ENCODE measurements around the gene RPA1.
"Not testable (repeated sequence)": the region's sequence is repeated elsewhere in the genome, so short reads cannot be mapped to it uniquely, and the experiment has no call there.

The RPA1 gene

DNA sequence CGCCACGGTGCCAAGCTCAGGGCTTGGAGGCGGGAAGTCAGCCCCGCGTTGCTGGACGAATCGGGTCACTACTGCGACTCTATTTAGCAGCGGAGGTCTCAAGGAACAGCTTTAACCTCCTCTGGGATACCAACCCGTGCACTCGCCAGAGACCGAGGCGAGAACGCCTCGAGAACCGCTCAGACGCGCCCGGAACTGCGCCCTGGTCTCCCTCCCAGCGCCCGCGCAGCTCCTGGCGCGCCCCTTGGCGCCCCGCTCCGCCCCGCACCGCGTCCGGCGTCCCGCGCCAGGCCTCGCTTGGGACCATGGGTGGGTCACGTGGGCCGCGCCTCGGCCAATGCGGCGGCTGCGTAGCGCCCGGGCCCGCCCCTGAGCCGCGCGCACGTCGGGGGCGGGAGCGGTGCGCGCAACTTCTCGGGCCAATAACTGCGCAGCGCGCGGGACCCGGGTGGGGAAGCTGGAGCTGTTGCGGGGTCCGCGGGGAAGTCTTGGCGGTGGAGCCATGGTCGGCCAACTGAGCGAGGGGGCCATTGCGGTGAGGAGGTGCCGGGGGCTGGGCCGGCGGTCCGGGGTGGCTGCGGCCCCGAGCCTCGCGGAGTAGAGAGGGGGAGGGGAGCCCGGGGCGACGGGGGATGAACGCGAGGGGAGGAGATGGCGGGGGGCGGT, at the start of gene RPA1, which contains the start of gene SMYD4:
RPA1 (plus strand) TSS at position 414 of the 666 bp plus-strand sequence; CDS start at position 503, 89 bp downstream.
SMYD4 (minus strand) TSS at position 311 of the 666 bp plus-strand sequence. CDS start 1,908 bp downstream, outside the sequence.
- DNase-seq (ENCODE audit: low read depth), result peak; percentile 88

DNA sequence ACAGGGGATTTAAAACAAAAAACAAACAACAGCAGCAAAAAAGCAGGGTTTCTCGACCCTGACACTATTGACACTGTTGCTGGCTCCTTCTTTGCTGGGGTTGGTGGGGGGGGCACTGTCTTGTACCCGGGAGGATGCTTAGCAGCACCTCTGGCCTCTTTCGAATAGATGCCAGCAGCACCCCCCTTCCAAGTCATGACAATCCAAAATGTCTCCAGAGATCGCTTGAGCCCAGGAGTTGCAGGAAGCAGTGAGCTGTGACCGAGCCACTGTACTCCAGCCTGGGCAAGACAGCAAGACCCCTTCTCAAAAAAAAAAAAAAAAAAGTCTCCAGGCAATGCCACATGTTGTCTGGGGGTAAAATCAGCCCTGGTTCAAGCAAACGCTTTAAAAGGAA, 47.6 kb upstream of the RPA1 start:
- no peak for DNase-seq (ENCODE audit: low read depth)

DNA sequence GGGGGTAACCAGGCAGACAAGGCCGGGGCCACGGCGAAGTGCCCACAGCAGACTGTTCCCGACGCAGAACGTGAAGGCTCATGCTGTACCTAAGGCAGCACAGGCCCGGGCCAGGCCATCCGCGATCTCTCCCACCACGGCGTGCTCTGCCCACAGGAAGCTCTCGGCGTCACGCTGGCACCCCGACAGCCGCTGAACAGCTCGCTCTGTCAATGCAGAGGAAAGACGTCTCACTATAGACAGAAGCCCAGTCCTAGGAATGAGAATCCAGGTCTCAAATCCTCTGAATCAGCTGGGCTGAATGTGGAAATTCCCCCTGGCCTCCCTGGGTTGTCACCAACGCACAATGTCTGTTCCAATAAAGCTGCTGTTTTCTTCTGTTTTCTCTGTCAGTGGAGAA, 46.5 kb upstream of the RPA1 start:
- no peak for DNase-seq (ENCODE audit: low read depth)

DNA sequence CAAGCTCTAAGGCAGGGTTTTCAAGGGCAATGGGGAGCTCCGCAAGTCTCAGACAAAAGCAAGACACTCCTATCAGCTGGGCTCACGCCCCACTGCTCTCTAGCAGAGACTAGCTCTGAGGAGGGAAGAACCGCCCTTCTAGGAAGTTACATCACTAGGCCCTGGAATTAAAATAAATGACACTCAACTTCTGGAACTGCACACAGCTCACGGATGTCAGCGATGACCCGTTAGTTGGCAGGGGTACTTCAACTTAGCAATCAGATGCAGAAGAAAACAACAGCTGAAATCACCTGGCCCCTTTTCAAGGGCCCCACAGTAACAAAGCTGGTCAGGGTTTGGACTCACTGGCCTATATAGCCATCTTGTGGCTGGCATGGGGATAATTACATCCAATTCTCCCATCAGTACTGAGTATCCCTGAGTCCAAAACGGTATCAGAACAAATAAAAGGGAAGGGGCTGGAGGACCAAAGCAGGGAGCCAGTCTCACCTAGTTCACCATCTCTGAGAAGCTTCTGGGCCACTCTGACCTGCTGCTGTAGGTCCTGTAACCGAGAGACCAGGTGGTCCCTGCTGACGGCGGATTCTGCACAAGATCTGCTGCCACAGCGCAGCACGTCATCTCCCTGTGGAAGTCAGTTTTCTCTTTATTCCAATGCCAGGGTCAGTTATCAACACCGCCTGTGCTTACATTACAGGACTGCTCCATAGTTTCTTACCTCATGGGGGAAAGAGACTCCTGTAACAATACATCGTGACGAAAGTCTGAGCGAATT, 45.8 kb upstream of the RPA1 start:
- peak; percentile 73 for DNase-seq (ENCODE audit: low read depth)

DNA sequence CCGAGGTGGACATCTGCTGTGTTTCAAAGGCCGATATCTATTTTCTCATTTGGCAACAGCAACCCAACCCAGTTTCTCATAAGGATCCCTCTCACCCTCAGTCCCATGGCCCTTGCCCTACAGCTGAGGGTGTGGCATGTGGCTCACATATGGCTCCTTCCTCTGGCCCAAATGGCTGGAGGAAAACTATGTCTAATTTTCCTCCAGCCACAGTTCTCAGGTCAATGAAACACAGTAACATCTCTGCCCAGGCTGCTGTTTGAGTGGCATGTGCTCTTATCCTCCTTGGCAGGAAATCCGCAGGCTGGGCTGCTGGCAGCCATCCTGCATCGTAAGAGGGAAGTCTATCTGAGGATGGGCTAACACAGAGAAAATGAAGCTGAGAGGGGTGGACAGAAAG, 43.9 kb upstream of the RPA1 start:
- no peak for DNase-seq (ENCODE audit: low read depth)

DNA sequence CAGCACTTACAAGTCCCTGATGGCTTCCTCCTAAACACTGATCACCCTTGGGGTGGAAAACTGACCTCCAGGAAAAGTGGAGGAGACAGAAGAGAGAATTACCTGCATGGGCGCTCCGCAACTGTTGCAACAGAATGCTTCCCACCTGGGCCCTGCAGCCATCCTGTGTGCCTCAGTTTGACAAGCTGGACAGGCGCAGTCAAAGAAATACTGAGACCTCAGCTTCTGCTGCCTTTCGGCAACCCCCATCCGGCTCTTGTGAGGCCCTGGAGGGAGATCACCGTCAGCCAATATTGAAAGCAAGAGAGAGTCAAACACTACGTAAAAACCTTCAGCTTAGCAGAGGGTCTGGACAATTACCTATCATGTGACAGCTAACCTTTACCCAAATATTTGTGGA, 43.1 kb upstream of the RPA1 start:
- no peak for DNase-seq (ENCODE audit: low read depth)

DNA sequence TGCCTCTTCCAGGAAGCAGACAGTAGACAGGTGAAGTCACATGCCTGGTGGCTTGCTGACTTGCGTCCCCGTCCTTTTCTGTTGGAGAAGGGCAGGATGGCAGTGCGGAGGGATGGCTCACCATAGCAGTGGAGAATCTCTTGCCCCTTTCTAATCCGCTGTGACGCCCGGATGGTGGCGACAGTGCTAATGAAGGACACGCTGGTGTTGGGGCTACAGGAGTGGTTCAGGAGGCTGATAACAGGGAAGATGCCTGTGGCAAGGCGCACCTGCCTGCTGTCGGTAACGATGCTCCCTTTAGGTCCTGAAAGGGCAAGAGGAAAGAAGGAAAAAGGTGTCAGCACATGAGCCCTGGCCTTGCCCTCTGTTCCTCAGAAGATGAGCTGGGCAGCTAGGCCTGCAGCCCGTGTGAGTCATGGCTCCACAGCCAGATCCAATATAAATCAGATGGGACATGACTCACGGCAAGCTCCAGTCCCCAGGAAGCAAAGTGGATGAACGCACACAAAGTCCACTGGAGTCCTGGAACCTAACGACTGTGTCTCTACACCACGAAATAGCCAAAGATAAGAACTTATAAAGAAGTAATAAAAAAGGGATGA, 42.4 kb upstream of the RPA1 start:
- DNase-seq (ENCODE audit: low read depth), result peak; percentile 97

DNA sequence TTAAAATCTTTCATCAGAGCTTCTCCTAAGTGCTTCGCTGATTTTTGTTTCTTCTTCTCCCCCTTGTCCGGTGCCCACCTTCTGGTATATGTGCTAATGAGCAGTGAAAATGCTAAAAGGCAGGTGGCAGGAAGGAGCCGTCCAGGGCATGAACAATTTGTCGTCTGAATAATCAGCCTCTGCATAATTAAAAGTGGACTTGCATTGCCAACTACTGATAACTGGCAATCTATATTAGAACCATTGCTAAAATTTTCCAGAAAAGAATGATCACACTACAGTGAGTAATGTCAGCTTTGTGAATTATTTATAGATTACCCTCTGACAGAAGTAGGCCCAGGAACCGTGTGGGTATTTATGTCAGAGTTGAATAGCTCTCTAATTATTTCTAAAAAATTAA, 39.9 kb upstream of the RPA1 start:
- DNase-seq (ENCODE audit: low read depth), result no peak

DNA sequence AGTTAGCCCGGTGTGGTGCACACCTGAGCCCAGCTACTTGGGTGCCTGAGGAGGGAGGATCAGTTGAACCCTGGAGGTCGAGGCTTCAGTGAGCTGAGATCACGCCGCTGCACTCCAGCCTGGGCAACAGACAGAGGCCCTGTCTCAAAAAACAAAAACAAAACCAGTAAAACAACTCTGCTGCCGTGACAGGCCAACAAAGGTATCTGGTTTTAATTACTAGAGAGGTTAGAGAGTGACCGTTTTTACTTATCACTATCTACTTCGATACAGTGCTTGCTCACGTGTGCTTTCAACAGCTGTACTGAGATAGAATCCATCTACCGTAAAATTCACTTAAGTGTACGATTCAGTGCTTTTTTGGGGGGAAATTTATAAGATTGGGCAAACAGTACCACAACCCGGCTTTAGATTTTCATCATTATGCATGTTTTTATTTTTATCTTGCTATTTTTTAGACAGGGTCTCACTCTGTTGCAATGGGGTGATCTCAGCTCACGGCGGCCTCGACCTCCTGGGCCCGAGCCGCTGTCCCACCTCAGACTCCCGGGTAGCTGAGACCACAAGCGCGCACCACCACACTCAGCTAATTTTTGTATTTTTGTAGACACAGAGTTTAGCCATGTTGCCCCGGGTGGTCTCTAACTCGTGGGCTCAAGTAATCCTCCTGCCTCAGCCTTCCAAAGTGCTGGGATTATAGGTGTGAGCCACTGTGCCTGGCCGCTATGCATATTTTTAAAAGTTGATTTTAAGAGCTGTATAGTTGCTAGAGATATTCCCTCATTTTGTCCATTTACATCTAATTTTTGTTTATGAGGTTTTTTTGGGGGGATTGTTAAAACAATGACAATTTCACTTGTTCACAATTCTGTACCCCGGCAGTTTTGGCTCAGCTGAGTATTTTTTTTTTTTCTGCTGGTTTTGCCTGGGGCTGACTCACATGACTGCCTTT, 37.0 kb upstream of the RPA1 start:
- no peak for DNase-seq (ENCODE audit: low read depth)

DNA sequence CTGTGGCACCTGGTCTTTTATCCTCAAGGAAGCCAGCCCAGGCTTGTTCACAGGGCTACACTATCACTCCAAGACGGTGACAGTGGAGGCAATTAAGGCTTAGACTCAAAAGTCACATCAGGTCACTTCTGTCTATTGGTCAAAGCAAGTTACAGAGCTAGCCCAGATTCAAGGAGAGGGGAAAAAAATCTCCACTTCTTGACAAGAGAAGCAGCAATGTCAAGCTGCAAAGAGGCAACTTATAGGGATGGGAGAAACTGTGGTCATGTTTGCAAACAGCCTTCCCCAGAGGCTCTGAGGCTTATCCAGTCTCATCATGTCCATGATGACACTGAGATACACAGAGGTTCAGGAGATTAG, 36.4 kb upstream of the RPA1 start:
- no peak for DNase-seq (ENCODE audit: low read depth)

DNA sequence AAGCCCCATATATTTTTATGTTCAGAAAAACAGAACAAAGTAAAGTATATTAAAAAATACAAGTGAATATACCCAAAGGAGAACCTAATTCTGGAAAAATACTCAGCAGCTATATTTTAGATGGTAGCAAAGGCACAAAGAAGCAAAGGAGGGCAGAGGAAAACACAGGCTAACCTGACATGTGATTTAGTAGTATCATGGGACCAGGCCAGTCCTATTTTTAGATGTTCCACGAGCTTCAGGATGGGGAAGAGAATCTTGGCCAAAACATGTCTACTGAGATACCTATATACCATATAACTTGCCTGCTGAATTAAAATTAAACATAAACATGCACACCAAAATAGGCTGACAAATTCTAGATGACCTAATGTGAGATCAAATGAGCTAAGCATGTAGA, 33.0 kb upstream of the RPA1 start:
- DNase-seq (ENCODE audit: low read depth), result no peak

DNA sequence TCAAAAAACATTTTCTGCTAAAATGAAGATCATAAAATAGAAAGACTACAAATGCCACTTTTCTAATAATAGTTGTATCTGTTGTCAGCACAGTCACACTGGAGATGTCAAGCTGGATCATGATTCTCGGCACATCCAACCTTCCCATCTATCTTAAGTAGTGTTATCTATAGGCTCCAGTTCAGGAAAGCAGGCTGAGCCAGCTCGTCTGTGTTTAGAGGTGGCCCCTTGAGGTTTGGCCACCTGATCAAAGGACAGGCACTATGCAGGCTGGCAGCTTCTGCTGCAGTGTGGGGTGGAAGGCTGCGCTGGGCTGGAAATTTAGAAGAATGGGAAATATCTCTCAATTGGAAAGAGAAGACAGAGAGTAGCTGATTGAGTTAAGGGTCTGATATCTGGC, 32.5 kb upstream of the RPA1 start:
- DNase-seq (ENCODE audit: low read depth), result no peak

DNA sequence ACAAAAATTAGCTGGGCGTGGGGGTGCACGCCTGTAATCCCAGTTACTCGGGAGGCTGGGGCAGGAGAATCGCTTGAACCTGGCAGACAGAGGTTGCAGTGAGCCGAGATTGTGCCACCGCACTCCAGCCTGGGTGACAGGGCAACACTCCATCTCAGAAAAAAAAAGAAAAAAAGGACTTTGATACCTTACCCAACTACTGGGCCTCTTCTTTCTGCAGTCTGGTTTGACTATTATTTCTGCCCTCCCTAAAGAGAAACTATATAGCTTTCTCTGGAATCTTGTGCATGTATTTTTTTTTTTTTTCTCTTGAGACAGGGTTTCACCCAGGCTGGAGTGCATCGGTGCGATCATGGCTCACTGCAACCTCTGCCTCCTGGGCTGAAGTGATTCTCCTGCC, 32.0 kb upstream of the RPA1 start:
- not testable (repeated sequence) for DNase-seq (ENCODE audit: low read depth)

DNA sequence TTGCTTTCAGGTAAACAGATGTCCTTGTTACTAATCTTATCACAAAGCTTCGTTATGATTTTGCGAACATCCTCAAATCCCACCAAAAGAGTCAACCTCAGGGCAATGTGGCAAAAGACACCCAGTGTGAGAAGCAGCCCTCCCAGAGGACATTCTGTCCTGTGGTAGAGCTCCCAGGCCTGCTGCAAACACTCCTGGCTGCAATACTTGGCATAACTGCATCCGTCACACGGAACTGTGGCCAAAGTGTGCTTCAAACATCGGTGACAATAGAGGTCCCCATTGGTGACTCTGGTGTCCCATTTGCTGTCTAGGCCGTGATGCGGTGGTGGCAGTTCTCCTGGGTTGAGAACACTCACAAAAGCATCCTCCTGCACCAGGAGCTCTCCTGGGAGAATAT, 29.6 kb upstream of the RPA1 start:
- no peak for DNase-seq (ENCODE audit: low read depth)

DNA sequence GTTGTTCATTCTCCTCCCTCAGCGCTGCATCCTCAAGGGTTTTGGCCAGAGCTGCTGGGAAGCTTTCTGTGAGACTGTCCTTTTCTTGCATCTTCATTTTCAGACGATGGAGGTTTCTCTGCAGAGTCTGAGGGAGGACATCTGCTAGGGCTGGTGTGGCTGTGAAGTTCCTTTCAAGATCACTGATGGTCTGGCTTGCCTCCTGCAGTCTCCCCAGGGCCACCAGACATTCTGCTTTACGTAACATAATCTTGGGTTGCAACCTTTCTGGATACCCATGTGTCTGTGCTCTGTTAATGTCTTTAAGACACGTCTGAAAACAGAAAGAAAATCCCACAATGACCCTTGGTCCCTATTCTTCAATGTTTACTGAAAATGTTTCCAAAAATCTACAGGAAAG, 29.1 kb upstream of the RPA1 start:
- no peak for DNase-seq (ENCODE audit: low read depth)

DNA sequence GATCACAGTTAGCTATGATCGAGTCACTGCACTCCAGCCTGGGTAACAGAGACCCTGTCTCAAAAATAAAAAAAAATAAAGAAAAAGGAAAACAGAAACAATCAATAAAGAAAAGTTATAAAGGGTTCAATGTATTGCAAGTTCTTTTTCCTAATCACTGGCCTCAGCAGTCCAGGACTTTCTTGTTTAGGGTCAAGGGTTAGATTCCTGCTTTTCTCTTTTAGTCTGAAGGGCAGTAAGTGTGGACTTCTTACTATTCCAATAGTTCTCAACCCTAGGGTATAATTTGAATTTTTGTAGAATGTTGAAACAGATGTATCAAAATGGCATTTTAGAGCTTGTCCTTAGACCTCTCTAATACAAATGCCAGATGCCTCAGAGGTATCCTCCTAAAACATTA, 27.4 kb upstream of the RPA1 start:
- no peak for DNase-seq (ENCODE audit: low read depth)

DNA sequence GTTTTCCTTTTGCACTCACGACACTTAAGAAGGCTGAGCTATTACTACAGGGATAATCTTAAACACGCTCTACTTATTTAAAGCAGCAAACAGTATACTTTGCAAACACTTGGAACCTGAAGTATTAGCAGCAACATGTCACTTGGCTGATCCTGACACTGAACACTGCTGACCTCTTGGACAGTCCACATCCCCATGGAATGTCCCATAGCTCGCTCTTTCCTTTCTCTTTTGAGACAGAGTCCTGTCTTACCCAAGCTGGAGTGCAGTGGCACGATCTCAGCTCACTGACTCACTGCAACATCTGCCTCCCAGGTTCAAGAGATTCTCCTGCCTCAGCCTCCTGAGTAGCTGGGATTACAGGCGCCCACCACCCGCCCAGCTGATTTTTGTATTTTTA, 26.5 kb upstream of the RPA1 start:
- no peak for DNase-seq (ENCODE audit: low read depth)

DNA sequence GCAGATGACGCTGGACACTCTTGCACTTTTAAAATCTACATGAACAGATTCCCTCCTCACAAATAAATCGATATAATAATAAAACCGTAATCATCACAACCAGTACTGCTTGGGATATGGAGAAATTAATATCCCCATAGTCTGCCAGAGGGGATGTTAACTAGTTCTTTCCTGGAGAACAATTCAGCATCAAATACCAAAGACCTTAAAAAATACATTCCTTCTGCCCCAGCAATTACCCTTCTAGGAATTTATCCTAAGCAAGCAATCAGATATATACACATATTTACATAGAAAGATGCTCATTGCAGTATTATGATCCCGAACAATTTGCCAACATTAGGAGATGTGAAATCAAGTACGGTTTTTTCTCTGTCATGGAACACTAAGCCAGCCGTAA, 21.9 kb upstream of the RPA1 start:
- DNase-seq (ENCODE audit: low read depth), result no peak

DNA sequence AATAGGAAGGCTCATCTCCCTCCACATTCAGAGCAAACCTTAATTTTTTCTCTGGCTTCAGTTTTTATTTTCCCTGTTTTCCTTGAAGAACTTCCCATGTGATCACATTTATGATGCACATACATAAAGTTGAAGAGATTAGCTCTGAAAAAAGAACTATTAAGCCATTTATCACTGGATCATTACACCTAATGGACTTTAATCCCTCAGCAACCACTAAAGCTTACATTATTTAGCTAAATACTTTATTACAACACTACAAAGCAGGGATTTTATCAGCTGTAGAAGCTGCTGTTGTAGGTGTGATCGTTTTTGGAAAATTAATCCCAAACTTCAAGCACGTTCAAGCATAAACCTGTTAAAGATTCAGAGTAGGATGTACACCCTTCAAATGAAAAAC, 21.2 kb upstream of the RPA1 start:
- DNase-seq (ENCODE audit: low read depth), result no peak

DNA sequence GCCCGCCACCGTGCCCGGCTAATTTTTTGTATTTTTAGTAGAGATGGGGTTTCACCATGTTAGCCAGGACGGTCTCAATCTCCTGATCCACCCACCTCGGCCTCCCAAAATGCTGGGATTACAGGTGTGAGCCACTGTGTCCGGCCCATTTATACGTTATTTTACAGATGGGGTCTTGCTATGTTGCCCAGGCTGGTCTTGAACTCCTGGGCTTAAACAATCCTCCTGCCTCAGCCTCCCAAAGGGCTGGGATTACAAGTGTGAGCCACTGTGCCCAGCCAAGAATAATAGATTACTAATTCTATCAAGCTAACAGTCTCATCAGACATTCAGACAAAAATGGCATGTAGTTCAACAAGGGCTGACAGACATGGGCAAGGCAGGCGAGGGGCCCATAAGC, 20.0 kb upstream of the RPA1 start:
- not testable (repeated sequence) for DNase-seq (ENCODE audit: low read depth)

DNA sequence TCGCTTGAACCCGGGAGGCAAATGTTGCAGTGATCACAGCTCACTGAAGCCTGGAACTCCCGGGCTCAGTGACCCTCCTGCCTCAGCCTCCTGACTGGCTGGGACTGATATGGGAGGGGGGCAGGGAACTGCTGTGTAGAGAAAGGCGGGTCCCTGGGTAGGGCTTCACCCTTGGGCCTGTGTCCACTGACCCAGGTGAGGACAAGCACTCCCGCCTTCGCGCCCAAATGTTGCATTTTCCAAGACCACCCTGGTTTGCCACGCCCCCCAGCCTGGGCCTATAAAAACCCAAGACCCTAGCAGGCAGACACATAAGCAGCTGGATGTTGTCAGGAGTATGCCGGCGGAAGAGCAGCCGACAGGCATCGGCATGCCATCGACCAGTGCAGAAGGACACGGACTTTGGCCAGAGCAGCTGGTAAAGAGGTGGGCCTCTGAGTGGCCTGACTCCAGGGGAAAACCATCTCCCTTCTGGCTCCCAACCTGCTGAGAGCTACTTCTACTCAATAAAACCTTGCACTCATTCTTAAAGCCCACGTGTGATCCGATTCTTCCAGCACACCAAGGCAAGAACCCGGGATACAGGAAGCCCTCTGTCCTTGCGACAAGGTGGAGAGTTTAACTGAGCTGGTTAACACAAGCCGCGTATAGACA, 19.2 kb upstream of the RPA1 start:
- DNase-seq (ENCODE audit: low read depth), result no peak

DNA sequence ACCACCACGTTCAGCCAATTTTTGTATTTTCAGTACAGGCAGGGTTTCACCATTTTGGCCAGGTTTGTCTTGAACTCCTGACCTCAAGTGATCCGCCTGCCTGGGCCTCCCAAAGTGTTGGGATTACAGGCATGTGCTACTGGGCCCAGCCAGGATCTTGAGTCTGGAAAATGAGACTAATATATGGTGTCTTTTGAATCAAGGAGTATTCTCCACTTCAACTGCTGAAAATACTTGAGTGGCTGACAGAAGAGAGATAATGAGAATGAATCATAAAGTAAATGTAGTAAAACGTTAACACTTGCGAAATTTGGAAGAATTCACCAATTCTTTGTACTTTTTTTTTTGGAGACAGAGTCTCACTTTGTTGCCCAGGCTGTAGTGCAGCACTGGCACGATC, 16.7 kb upstream of the RPA1 start:
- peak; percentile 50 for DNase-seq (ENCODE audit: low read depth)
